H9 (cell line): ENCODE results near the gene WEE1. TPM values are rescaled to one million over a fixed set of nuclear protein-coding genes. Genes with fewer than 3 reads are reported as not detected.

Experiments used
- DNase-seq: peaks from one replicate; pipeline ENCODE4 v3.0.0-alpha.2; 2017
- H2AFZ ChIP-seq: one replicate; pipeline ENCODE4 v1.6.1; 2013; ENCODE audit warnings: mild to moderate bottlenecking, low read length, control low read depth, moderate library complexity
- H2AK5ac ChIP-seq: 2 replicates; pipeline ENCODE4 v1.6.1; 2013; ENCODE audit warnings: low read length, control low read depth, mixed read lengths; ENCODE audit not compliant: insufficient read length
- H2BK120ac ChIP-seq: one replicate; pipeline ENCODE4 v1.6.1; 2013; ENCODE audit warnings: low read depth, mild to moderate bottlenecking, low read length, control low read depth, inconsistent platforms; ENCODE audit not compliant: poor library complexity, severe bottlenecking
- H2BK12ac ChIP-seq: 2 replicates; pipeline ENCODE4 v1.6.1; 2013; ENCODE audit warnings: low read length, control low read depth, mixed read lengths, low read depth; ENCODE audit not compliant: insufficient read length
- H2BK15ac ChIP-seq: 2 replicates; pipeline ENCODE4 v1.6.1; 2013; ENCODE audit warnings: low read depth, low read length, control low read depth
- H2BK20ac ChIP-seq: one replicate; pipeline ENCODE4 v1.6.1; 2013; ENCODE audit warnings: low read depth, mild to moderate bottlenecking, low read length, control low read depth, inconsistent platforms; ENCODE audit not compliant: poor library complexity, severe bottlenecking
- H2BK5ac ChIP-seq: 2 replicates; pipeline ENCODE4 v1.6.1; 2013; ENCODE audit warnings: low read length, control low read depth, mixed read lengths; ENCODE audit not compliant: insufficient read length
- H3K14ac ChIP-seq: 2 replicates; pipeline ENCODE4 v1.6.1; 2013; ENCODE audit warnings: low read length, control low read depth; ENCODE audit not compliant: insufficient read depth
- H3K18ac ChIP-seq: 2 replicates; pipeline ENCODE4 v1.6.1; 2013; ENCODE audit warnings: low read depth, mild to moderate bottlenecking, mixed read lengths, low read length, control low read depth; ENCODE audit not compliant: insufficient read length
- H3K23ac ChIP-seq: 2 replicates; pipeline ENCODE4 v1.6.1; 2013; ENCODE audit warnings: low read length, control low read depth, mixed read lengths, low read depth; ENCODE audit not compliant: insufficient read length
- H3K23me2 ChIP-seq: 2 replicates; pipeline ENCODE4 v1.6.1; 2013; ENCODE audit warnings: low read depth, mild to moderate bottlenecking, mixed read lengths, low read length, control low read depth; ENCODE audit not compliant: insufficient read length, poor library complexity, severe bottlenecking
- H3K27ac ChIP-seq: 2 replicates; pipeline ENCODE4 v1.5.1; 2013; ENCODE audit warnings: low read length, control low read depth, mixed read lengths, low read depth; ENCODE audit not compliant: insufficient read length
- H3K27me3 ChIP-seq: 2 replicates; pipeline ENCODE4 v1.6.1; 2013; ENCODE audit warnings: low read length, control low read depth, inconsistent platforms; ENCODE audit not compliant: insufficient read depth
- H3K4ac ChIP-seq: 2 replicates; pipeline ENCODE4 v1.6.1; 2013; ENCODE audit warnings: low read depth, mild to moderate bottlenecking, control low read depth, inconsistent platforms, low read length, moderate library complexity
- H3K4me1 ChIP-seq: 2 replicates; pipeline ENCODE4 v1.6.1; 2013; ENCODE audit warnings: low read length, control low read depth, inconsistent platforms; ENCODE audit not compliant: insufficient read depth
- H3K4me2 ChIP-seq: 2 replicates; pipeline ENCODE4 v1.6.1; 2013; ENCODE audit warnings: low read length, control low read depth, mixed read lengths; ENCODE audit not compliant: insufficient read length, insufficient read depth
- H3K56ac ChIP-seq: 2 replicates; pipeline ENCODE4 v1.6.1; 2013; ENCODE audit warnings: low read depth, mild to moderate bottlenecking, mixed read lengths, low read length, control low read depth; ENCODE audit not compliant: insufficient read length
- H3K79me1 ChIP-seq: 2 replicates; pipeline ENCODE4 v1.6.1; 2013; ENCODE audit warnings: low read depth, mild to moderate bottlenecking, moderate library complexity, low read length, control low read depth, inconsistent platforms; ENCODE audit not compliant: insufficient read depth, poor library complexity, severe bottlenecking
- H3K79me2 ChIP-seq: 2 replicates; pipeline ENCODE4 v1.6.1; 2013; ENCODE audit warnings: low read length, control low read depth, inconsistent platforms; ENCODE audit not compliant: insufficient read depth
- H3K9ac ChIP-seq: 2 replicates; pipeline ENCODE4 v1.6.1; 2013; ENCODE audit warnings: low read length, control low read depth, mixed read lengths; ENCODE audit not compliant: insufficient read length; ENCODE audit errors: extremely low read depth
- H3K9me3 ChIP-seq: one replicate; pipeline ENCODE4 v1.6.1; 2013; ENCODE audit warnings: low read depth, low read length, inconsistent platforms; ENCODE audit not compliant: control insufficient read depth
- H3T11ph ChIP-seq: one replicate; pipeline ENCODE4 v1.6.1; 2013; ENCODE audit warnings: mild to moderate bottlenecking, low read length, control low read depth, inconsistent platforms
- H4K20me1 ChIP-seq: one replicate; pipeline ENCODE4 v1.6.1; 2013; ENCODE audit not compliant: control insufficient read depth, insufficient read length, insufficient read depth
- H4K5ac ChIP-seq: 2 replicates; pipeline ENCODE4 v1.6.1; 2013; ENCODE audit warnings: low read depth, mild to moderate bottlenecking, mixed read lengths, low read length, control low read depth; ENCODE audit not compliant: insufficient read length
- H4K8ac ChIP-seq: replicated peaks from 2 replicates; pipeline ENCODE4 v1.6.1; 2013; ENCODE audit warnings: low read length, control low read depth, mixed read lengths, low read depth; ENCODE audit not compliant: insufficient read length
- H4K91ac ChIP-seq: 2 replicates; pipeline ENCODE4 v1.6.1; 2013; ENCODE audit warnings: low read depth, mild to moderate bottlenecking, moderate library complexity, mixed read lengths, low read length, control low read depth; ENCODE audit not compliant: insufficient read length
- H3K27ac Mint-ChIP-seq, 3 experiments: 2 replicates in 2 of 3; 3 replicates in 1 of 3; pipeline ENCODE4 v1.8.0; 2020 to 2021; ENCODE audit warnings: mixed read lengths in 3 of 3, mild to moderate bottlenecking in 1 of 3, moderate library complexity in 1 of 3
- H3K27me3 Mint-ChIP-seq: 2 replicates; pipeline ENCODE4 v1.8.0; 2021; ENCODE audit warnings: low read depth, mild to moderate bottlenecking, moderate library complexity, mixed read lengths
- H3K36me3 Mint-ChIP-seq, 3 experiments: 2 replicates in 2 of 3; 3 replicates in 1 of 3; pipeline ENCODE4 v1.8.0; 2020 to 2021; ENCODE audit warnings: low read depth in 3 of 3, mixed read lengths in 3 of 3; ENCODE audit not compliant: insufficient read depth in 1 of 3
- H3K4me1 Mint-ChIP-seq, 2 experiments: 2 replicates each; pipeline ENCODE4 v1.8.0; 2020; ENCODE audit warnings: mixed read lengths in 2 of 2
- H3K4me3 Mint-ChIP-seq, 2 experiments: 2 replicates in 1 of 2; 3 replicates in 1 of 2; pipeline ENCODE4 v1.8.0; 2020 to 2021; ENCODE audit warnings: mild to moderate bottlenecking in 2 of 2, mixed read lengths in 2 of 2, moderate library complexity in 1 of 2
- H3K9me3 Mint-ChIP-seq, 2 experiments: 2 replicates in 1 of 2; 3 replicates in 1 of 2; pipeline ENCODE4 v1.8.0; 2020; ENCODE audit warnings: mild to moderate bottlenecking in 2 of 2, mixed read lengths in 2 of 2, moderate library complexity in 1 of 2
- CTCF ChIP-seq: fragments of 200-600 bp; sonication (generic); conservative IDR thresholded peaks from 3 replicates; pipeline ENCODE4 v1.8.0; 2021; ENCODE audit warnings: antibody characterized with exemption, mild to moderate bottlenecking
- WGBS: extraction: QIAGEN DNeasy Blood & Tissue Kit; methylation state at CpG from one replicate; pipeline ENCODE4 v1.1.7; 2013; ENCODE audit warnings: missing lambda C conversion rate, low lambda C conversion rate, mixed read lengths; ENCODE audit not compliant: insufficient read length; ENCODE audit errors: extremely low coverage; 5-methylcytosine and 5-hydroxymethylcytosine counted together
- total RNA-seq: library from RNA; stranded (reverse); gene quantifications from 2 replicates; pipeline ENCODE4 v1.2.1, GENCODE V29; 2021

WEE1 gene
- total RNA-seq, 1 experiment from 2014 or later, result 142 TPM

- Histone ChIP-seq H3K4ac (no peak overlapping the region), H2BK15ac (no peak overlapping the region), H3K18ac (peak overlapping the region; percentile 30), H3K4me2 (peak overlapping the region; percentile 44), H4K20me1 (no peaks in the 10 kb centered on the region), H4K5ac (no peak overlapping the region), H3K56ac (no peak overlapping the region), H3K9me3 (no peaks in the 10 kb centered on the region), H3K27me3 (no peaks in the 10 kb centered on the region), H3T11ph (no peak overlapping the region), H2AFZ (no peak overlapping the region), H3K27ac (no peak overlapping the region), H2BK120ac (no peak overlapping the region), H2AK5ac (no peak overlapping the region), H4K91ac (no peak overlapping the region), H3K79me1 (no peaks in the 10 kb centered on the region), H3K9ac (no peak overlapping the region), H3K14ac (peak overlapping the region; percentile 44; the same call in 1 of the 2 replicates), H2BK12ac (no peak overlapping the region), H3K23ac (no peak overlapping the region), H2BK20ac (no peak overlapping the region), H2BK5ac (no peak overlapping the region), H3K4me1 (peaks cover 6% of the 10 kb centered on the region; the same call in 1 of the 2 replicates), H3K79me2 (peaks cover 20% of the 10 kb centered on the region), H3K23me2 (peaks cover 12% of the 10 kb centered on the region), H4K8ac (no peak overlapping the region)
- Mint-ChIP-seq H3K4me3 (peak overlapping the region; percentile 80 to 85; a peak in 4 of 5 replicates), H3K36me3 (peaks cover 23 to 24% (median 24%) of the 10 kb centered on the region in 3 experiments), H3K4me1 (peaks cover 42 to 46% of the 10 kb centered on the region in 2 experiments), H3K9me3 (peaks cover 0 to 8% of the 10 kb centered on the region in 2 experiments; a peak in 1 of 5 replicates), H3K27ac (peak overlapping the region in 1 of 3 experiments; percentile 97; a peak in 1 of 7 replicates), H3K27me3 (no peaks in the 10 kb centered on the region)
- WGBS, result no CpG with 5 or more reads among the region's 6 CpGs
- no peak for TF ChIP-seq CTCF
- DNase-seq, result no peak
Observed at GRCh38 chr11:9571763-9572115, 1.7 kb upstream of the WEE1 start.
